Astrocyte of the cerebellum (primary cell): ENCODE measurements around the gene ABTB2.
A peak's percentile ranks its signal among the peaks of the same experiment; 100 is the strongest.

ENCODE experiments used
- DNase-seq: peaks from one replicate; pipeline ENCODE4 v3.0.0-alpha.2; 2011; ENCODE audit warnings: low read depth
- H3K4me3 ChIP-seq: 2 replicates; pipeline ENCODE4 v1.5.1; 2011; ENCODE audit warnings: mild to moderate bottlenecking, low read depth, low read length, moderate library complexity
- in situ Hi-C: cut with HindIII; loops from 2 replicates; pipeline ENCODE4 v1.10.0; 2017; ENCODE audit warnings: low sequenced_read_pairs
- TF ChIP-seq, protein P1 (sequence below): IDR thresholded peaks from 2 replicates; pipeline ENCODE4 v1.5.1; 2012; ENCODE audit warnings: low read length, low read depth, moderate library complexity, mild to moderate bottlenecking; ENCODE audit errors: missing control alignments

ABTB2 gene

DNA sequence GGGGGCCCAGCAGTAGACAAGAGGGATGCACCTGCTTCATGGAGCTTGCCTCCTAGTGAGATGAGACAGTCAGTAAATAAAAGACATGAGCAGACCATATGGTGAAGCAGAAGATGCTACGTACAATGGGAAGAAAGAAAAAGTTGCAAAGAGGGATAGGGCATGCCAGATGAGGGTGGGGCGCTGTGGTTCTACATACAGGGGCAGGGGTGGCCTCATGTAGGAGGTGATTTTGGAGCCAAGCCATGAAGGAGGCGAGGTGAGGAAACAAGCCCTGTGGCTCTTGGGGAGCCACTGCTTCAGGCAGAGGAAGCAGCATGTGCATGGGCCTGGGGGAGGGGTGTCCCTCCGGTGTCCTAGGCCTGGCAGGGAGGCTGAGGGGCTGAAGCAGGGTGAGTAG, 237.2 kb downstream of the ABTB2 start:
- TF ChIP-seq, protein P1, sequence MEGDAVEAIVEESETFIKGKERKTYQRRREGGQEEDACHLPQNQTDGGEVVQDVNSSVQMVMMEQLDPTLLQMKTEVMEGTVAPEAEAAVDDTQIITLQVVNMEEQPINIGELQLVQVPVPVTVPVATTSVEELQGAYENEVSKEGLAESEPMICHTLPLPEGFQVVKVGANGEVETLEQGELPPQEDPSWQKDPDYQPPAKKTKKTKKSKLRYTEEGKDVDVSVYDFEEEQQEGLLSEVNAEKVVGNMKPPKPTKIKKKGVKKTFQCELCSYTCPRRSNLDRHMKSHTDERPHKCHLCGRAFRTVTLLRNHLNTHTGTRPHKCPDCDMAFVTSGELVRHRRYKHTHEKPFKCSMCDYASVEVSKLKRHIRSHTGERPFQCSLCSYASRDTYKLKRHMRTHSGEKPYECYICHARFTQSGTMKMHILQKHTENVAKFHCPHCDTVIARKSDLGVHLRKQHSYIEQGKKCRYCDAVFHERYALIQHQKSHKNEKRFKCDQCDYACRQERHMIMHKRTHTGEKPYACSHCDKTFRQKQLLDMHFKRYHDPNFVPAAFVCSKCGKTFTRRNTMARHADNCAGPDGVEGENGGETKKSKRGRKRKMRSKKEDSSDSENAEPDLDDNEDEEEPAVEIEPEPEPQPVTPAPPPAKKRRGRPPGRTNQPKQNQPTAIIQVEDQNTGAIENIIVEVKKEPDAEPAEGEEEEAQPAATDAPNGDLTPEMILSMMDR = no peak
- H3K4me3 ChIP-seq = no peak overlapping the region
- in situ Hi-C loops = no loop called here
- DNase-seq = no peak

DNA sequence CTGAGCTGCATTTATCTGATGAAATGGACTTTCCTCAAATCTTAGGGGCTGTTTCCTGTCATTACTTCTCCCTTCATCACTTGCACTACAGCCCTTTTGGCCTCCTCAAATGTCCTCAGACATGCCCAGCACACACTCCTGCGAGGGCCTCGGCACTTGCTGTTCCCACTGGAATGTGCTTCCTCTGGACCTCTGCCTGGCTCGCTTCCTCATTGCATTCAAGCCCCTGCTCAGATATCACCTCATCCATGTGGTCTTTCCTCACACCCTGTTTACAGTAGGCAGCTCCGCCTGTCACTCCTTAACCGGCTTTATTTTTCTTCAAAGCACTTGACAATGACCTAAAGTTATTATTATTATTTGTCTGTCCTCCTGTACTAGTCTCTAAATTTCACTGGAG, 243.3 kb downstream of the ABTB2 start:
- DNase-seq = no peak
- no peak overlapping the region for H3K4me3 ChIP-seq
- in situ Hi-C loops = no loop called here
- TF ChIP-seq, protein P1 = no peak

DNA sequence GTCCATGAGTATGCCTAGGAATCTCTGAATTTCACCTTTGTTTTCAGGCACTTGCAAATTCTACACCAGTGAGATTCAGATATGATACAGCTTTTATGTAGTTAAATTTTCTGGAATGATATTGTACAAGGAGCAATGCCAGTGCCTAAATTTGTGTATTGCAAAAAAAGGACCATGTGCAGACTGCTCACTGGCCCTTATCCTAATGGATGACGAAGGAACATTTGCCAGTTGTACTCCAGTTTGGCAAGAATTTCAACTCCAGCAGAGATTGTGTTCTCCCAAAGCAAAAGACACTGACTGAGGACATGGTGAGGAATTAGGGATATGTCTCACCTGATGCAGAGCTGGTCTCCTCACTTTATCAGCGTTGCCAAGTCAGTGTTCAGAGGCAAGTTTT, 243.8 kb downstream of the ABTB2 start:
- in situ Hi-C loops = no loop called here

DNA sequence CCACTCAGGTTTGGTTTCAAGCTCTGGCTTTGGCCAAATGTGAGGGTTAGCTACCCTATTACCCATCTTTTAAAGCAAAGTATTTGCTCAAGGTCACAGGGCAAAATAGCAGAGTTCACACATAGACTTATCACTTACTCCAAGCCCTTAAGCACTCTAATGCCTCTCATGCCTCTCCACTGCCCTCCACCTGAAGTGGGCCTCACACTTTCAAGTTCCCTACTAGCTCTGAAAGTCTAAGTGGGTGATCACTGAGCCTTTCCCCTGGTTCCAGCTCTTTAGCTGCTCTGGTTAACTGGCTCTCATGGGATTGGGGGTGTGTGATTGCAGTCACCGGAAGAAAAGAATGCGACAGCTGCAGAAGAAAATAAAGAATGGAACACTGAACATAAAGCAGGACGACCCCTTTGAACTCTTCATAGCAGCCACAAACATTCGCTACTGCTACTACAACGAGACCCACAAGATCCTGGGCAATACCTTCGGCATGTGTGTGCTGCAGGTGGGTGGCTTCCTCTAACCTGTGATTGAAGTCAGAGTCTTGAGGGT, 246.0 kb downstream of the ABTB2 start:
- DNase-seq = no peak
- H3K4me3 ChIP-seq = no peak overlapping the region
- in situ Hi-C loops = no loop called here
- TF ChIP-seq, protein P1 = no peak

More for the DNA sequence above, 243.8 kb downstream of the ABTB2 start:
- H3K4me3 ChIP-seq = no peak overlapping the region
- DNase-seq = no peak
- TF ChIP-seq, protein P1 = no peak

DNA sequence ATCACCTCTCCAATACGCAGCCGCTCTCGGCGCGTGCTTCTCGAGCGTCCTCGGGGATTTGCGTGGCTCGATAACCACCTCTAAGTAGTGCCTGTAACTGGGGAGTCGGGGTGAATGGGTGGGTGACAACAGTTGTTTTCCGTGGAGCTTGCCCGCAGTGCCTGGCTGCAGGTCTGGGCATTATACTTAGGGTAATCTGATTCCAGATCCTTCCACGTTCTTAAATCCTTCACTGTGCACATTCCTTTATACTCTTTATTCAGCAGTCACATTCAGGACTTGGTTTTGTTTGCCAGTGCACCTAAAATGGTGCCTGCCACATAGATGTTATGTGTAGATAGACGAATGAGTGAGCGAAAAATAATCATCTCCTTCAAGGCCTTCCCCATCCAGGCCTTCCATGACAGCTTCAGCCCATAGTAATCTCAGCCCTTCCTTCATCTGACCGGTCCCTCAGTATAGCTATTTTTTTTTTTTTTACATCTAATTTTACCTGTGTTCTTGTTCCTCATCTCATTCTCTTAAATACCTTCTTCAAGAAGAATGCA, 251.8 kb downstream of the ABTB2 start:
- TF ChIP-seq, protein P1 = no peak
- peak overlapping the region; percentile 88 for H3K4me3 ChIP-seq
- DNase-seq = no peak
- in situ Hi-C loops = loop anchor here (5.0 kb wide), 1 partner anchor 41 kb away; no protein-coding TSS in a partner anchor

DNA sequence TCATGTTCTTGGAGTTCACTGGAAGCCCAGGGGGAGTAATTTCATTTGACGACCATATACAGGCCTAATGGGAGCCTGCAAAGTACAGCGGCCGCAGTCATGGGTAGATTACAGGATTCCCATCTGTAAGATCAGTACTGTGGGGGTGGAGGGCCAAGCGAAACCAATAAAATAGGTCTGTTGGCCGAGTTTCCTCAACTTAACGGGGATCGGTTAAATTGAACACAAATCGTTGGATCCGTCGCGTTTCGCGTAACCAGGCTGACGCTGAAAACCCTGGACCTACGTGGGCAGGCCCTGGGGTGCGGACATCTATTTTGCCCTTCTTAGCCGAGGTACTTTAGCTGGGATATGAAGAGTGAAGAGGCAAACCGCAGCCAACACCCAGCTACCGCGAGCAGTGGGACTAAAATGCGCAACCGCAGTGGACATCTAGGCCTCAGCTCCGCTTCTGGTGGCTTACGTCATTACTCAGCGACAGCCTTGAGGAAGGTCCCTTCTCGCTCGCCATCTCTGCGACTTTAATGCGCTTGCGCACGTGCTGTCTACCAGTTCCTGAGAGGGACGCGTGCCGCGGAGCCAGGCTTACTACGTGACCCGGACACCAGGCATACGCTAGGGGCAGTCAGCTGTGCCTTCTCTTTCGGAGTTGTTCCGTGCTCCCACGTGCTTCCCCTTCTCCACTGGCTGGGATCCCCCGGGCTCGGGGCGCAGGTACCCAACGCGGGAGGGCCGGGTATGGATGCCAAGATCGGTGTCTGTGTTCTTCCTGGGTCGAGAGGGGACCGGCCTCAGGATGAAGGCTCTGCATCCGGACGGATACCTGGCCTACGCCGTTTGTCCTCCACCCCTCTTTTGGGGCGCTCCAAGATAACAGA, 252.5 kb downstream of the ABTB2 start, which contains the start of gene NAT10:
TSS of gene NAT10 (plus strand) at position 551 of the 878 bp plus-strand sequence. CDS start 2,597 bp downstream, outside the sequence.
- in situ Hi-C loops = loop anchor here (5.0 kb wide), 1 partner anchor 42 kb away; no protein-coding TSS in a partner anchor
- TF ChIP-seq, protein P1 = peak; percentile 7
- peak within 1 kb of the TSS; percentile 88 for H3K4me3 ChIP-seq
- peak; percentile 98 for DNase-seq
